A549 (cell line): ENCODE data around the gene SENP5. TPM values are rescaled to one million over a fixed set of nuclear protein-coding genes. Genes with fewer than 3 reads are reported as not detected.

Source experiments
- ATAC-seq, 2 experiments: fragments of 200-7000 bp in 1 of 2; fragments of >200 bp in 1 of 2; cut with Nextera tagmentation in 1 of 2; cut with Tn5 transposase in 1 of 2; 3 replicates each; pipeline versions ENCODE4 v1.8.0 to v1.9.1; 2018 to 2020; ENCODE audit warnings: mild to moderate bottlenecking in 1 of 2, moderate library complexity in 1 of 2
- CTCF ChIA-PET: fragments of 300-600 bp; sonication (Branson Sonifier 250); formaldehyde crosslinking; extraction: SDS; loops from one replicate; lab custom pipeline; 2021; ENCODE audit warnings: antibody characterized with exemption, inconsistent platforms; lab: Yijun Ruan, JAX
- POLR2A ChIA-PET: fragments of 350-600 bp; formaldehyde crosslinking; extraction: SDS; loops from one replicate; lab custom pipeline; 2021; ENCODE audit warnings: antibody characterized with exemption, inconsistent platforms; lab: Yijun Ruan, JAX
- DNase-seq, 2 experiments: peaks; one replicate each; pipeline versions ENCODE4 v3.0.0 to v3.0.0-alpha.2; 2011 to 2016; ENCODE audit warnings: low read depth in 1 of 2, low spot score in 1 of 2
- FAIRE-seq: peaks from 2 replicates; lab custom pipeline; 2011; peaks lifted over from hg19 to GRCh38; lab: Jason Lieb, UNC
- H3K27ac ChIP-seq, 2 experiments: fragments of >200 bp; sonication (Bioruptor Twin); formaldehyde crosslinking; 3 replicates each; pipeline ENCODE4 v1.5.1; 2016 to 2017
- H3K4me1 ChIP-seq: fragments of >200 bp; sonication (Bioruptor Twin); formaldehyde crosslinking; 3 replicates; pipeline ENCODE4 v1.6.1; 2016
- H3K4me2 ChIP-seq: fragments of >200 bp; sonication (Bioruptor Twin); formaldehyde crosslinking; 3 replicates; pipeline ENCODE4 v1.6.1; 2016
- H3K4me3 ChIP-seq: fragments of >200 bp; sonication (Bioruptor Twin); formaldehyde crosslinking; 3 replicates; pipeline ENCODE4 v1.5.1; 2016
- H3K9me3 ChIP-seq: fragments of >200 bp; sonication (Bioruptor Twin); formaldehyde crosslinking; 3 replicates; pipeline ENCODE4 v1.6.1; 2016
- CBX2 ChIP-seq: fragments of 200-600 bp; sonication (generic); IDR thresholded peaks from 2 replicates; pipeline ENCODE4 v1.6.1; 2016; ENCODE audit warnings: low read depth, mild to moderate bottlenecking, borderline replicate concordance
- CHD2 ChIP-seq: fragments of 150-350 bp; IDR thresholded peaks from 2 replicates; pipeline ENCODE4 v1.6.1; 2014; ENCODE audit warnings: low read length; ENCODE audit not compliant: partially characterized antibody
- CHD4 ChIP-seq: fragments of 200-600 bp; sonication (generic); IDR thresholded peaks from 2 replicates; pipeline ENCODE4 v1.6.1; 2016; ENCODE audit warnings: antibody characterized with exemption, mild to moderate bottlenecking, borderline replicate concordance
- ESRRA ChIP-seq: fragments of 150-350 bp; IDR thresholded peaks from 2 replicates; pipeline ENCODE4 v1.6.1; 2014; ENCODE audit warnings: mild to moderate bottlenecking, low read length, borderline replicate concordance
- FOSL2 ChIP-seq, 2 experiments: fragments of 450-650 bp in 1 of 2; fragments of >200 bp in 1 of 2; sonication (Bioruptor Twin) in 1 of 2; formaldehyde crosslinking; IDR thresholded peaks; 2 replicates each; pipeline versions ENCODE4 v1.5.0 to v1.6.1; 2016 to 2020; ENCODE audit warnings: mild to moderate bottlenecking in 1 of 2, moderate library complexity in 1 of 2
- FOXS1 ChIP-seq: fragments of 250-450 bp; sonication (Bioruptor Pico); IDR thresholded peaks from 2 replicates; pipeline ENCODE4 v1.5.0; 2020; ENCODE audit warnings: mild to moderate bottlenecking, moderate library complexity
- HDAC2 ChIP-seq: fragments of 200-600 bp; sonication (generic); IDR thresholded peaks from 2 replicates; pipeline ENCODE4 v1.6.1; 2016
- HOXB13 ChIP-seq: fragments of 250-450 bp; sonication (Bioruptor Pico); IDR thresholded peaks from 2 replicates; pipeline ENCODE4 v1.5.0; 2020; ENCODE audit warnings: low read depth, mild to moderate bottlenecking, moderate library complexity
- JUN ChIP-seq, 2 experiments: fragments of >200 bp; sonication (Bioruptor Twin); formaldehyde crosslinking; IDR thresholded peaks; 2 replicates in 1 of 2; 3 replicates in 1 of 2; pipeline ENCODE4 v1.6.1; 2016 to 2017
- KDM1A ChIP-seq: fragments of 200-600 bp; sonication (generic); IDR thresholded peaks from 2 replicates; pipeline ENCODE4 v1.6.1; 2016; ENCODE audit warnings: low read depth, mild to moderate bottlenecking
- NPAS2 ChIP-seq: fragments of 250-450 bp; sonication (Bioruptor Pico); IDR thresholded peaks from 2 replicates; pipeline ENCODE4 v1.8.0; 2022; ENCODE audit warnings: mild to moderate bottlenecking, moderate library complexity, borderline replicate concordance
- NR3C1 ChIP-seq: fragments of >200 bp; sonication (Bioruptor Twin); formaldehyde crosslinking; IDR thresholded peaks from 3 replicates; pipeline ENCODE4 v1.6.1; 2017
- PHF8 ChIP-seq: fragments of 200-600 bp; sonication (generic); IDR thresholded peaks from 2 replicates; pipeline ENCODE4 v1.6.1; 2016; ENCODE audit warnings: low read depth, mild to moderate bottlenecking, antibody characterized with exemption, moderate library complexity, borderline replicate concordance
- RAD21 ChIP-seq, 2 experiments: fragments of >200 bp in 1 of 2; sonication (Bioruptor Twin) in 1 of 2; formaldehyde crosslinking in 1 of 2; IDR thresholded peaks in 1 of 2; conservative IDR thresholded peaks in 1 of 2; 2 replicates in 1 of 2; 3 replicates in 1 of 2; pipeline ENCODE4 v1.6.1; 2012 to 2018; ENCODE audit warnings: inconsistent platforms in 1 of 2
- RFX5 ChIP-seq: fragments of 450-650 bp; IDR thresholded peaks from 2 replicates; pipeline ENCODE4 v1.7.1; 2014; ENCODE audit warnings: antibody characterized with exemption, mild to moderate bottlenecking, moderate library complexity
- SMC3 ChIP-seq: fragments of >200 bp; sonication (Bioruptor Twin); formaldehyde crosslinking; IDR thresholded peaks from 3 replicates; pipeline ENCODE4 v1.6.1; 2018; ENCODE audit warnings: inconsistent platforms
- TP53 ChIP-seq: fragments of 250-450 bp; sonication (Bioruptor Pico); IDR thresholded peaks from 2 replicates; pipeline ENCODE4 v1.5.0; 2021; ENCODE audit warnings: mild to moderate bottlenecking, moderate library complexity
- ZC3H11A ChIP-seq: fragments of 450-650 bp; IDR thresholded peaks from 2 replicates; pipeline ENCODE4 v1.6.1; 2014; ENCODE audit warnings: antibody characterized with exemption, mild to moderate bottlenecking
- ZFP36 ChIP-seq: fragments of 450-650 bp; IDR thresholded peaks from 2 replicates; pipeline ENCODE4 v1.6.1; 2014; ENCODE audit warnings: borderline replicate concordance; ENCODE audit not compliant: partially characterized antibody
- ZNF302 ChIP-seq: fragments of 250-450 bp; sonication (Bioruptor Pico); IDR thresholded peaks from 2 replicates; pipeline ENCODE4 v1.9.0; 2021; ENCODE audit warnings: inconsistent platforms, mild to moderate bottlenecking, moderate library complexity
- ZSCAN20 ChIP-seq: fragments of 250-450 bp; sonication (Bioruptor Pico); IDR thresholded peaks from 2 replicates; pipeline ENCODE4 v1.8.0; 2022; ENCODE audit warnings: mild to moderate bottlenecking, moderate library complexity
- WGBS: methylation state at CpG from one replicate; pipeline ENCODE4 v1.1.6; 2017; ENCODE audit errors: missing lambda C conversion rate; 5-methylcytosine and 5-hydroxymethylcytosine counted together
- polyA plus RNA-seq, 4 experiments: library from polyadenylated mRNA; depleted of rRNA in 3 of 4; stranded (reverse); fragments of >200 nt; fragmentation: RNase III in 1 of 4; extraction: RNeasy Plus Mini Kit Qiagen cat#74134 plus additional on column Dnase treatment in 1 of 4; gene quantifications; 2 replicates in 3 of 4; 3 replicates in 1 of 4; pipeline ENCODE4 v1.2.3, GENCODE V29; 2011 to 2017
- TF ChIP-seq, protein P1 (sequence below): fragments of 200-600 bp; sonication (generic); IDR thresholded peaks from 2 replicates; pipeline ENCODE4 v1.6.1; 2016; ENCODE audit warnings: antibody characterized with exemption, mild to moderate bottlenecking, moderate library complexity
- TF ChIP-seq, protein P2 (sequence below): fragments of >200 bp; sonication (Bioruptor Twin); formaldehyde crosslinking; IDR thresholded peaks from 3 replicates; pipeline ENCODE4 v1.6.1; 2016
- TF ChIP-seq, protein P3 (sequence below): fragments of >200 bp; sonication (Bioruptor Twin); formaldehyde crosslinking; IDR thresholded peaks from 3 replicates; pipeline ENCODE4 v1.5.1; 2016
- TF ChIP-seq, protein P4 (sequence below): IDR thresholded peaks from 2 replicates; pipeline ENCODE4 v1.6.1; 2012; ENCODE audit warnings: low read depth, borderline replicate concordance
- TF ChIP-seq, protein P5 (sequence below): IDR thresholded peaks from 2 replicates; pipeline ENCODE4 v1.6.1; 2012

Gene SENP5
- polyA plus RNA-seq, 2 of the 4 experiments (the other 2 are of a cell fraction) = 6.8 to 12.9 TPM

DNA sequence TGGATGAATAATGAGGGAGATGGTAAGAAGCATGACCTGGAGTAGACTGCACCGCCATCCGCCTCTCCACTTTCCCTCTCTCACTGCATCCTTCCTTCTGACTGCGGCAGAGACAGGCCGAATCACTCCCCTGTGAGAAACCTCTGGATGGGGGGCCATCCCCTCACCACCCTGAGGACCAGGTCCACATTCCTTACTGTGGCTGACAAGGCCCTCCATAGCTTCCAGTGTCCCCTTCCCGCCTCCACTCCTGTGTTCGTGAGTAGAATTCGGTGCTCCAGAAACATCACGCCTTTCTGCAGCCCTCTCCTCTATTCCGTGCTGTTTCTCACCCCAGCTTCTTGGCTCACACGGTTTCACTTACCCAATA, 98.1 kb downstream of the SENP5 start:
- TF ChIP-seq HDAC2 (no peak), NPAS2 (CRISPR knock-in tag) (no peak), ZNF302 (CRISPR knock-in tag) (no peak), CHD2 (no peak), FOXS1 (CRISPR knock-in tag) (no peak), RFX5 (no peak), SMC3 (no peak), ESRRA (no peak), ZC3H11A (no peak), ZSCAN20 (CRISPR knock-in tag) (no peak)
- TF ChIP-seq, protein P1, sequence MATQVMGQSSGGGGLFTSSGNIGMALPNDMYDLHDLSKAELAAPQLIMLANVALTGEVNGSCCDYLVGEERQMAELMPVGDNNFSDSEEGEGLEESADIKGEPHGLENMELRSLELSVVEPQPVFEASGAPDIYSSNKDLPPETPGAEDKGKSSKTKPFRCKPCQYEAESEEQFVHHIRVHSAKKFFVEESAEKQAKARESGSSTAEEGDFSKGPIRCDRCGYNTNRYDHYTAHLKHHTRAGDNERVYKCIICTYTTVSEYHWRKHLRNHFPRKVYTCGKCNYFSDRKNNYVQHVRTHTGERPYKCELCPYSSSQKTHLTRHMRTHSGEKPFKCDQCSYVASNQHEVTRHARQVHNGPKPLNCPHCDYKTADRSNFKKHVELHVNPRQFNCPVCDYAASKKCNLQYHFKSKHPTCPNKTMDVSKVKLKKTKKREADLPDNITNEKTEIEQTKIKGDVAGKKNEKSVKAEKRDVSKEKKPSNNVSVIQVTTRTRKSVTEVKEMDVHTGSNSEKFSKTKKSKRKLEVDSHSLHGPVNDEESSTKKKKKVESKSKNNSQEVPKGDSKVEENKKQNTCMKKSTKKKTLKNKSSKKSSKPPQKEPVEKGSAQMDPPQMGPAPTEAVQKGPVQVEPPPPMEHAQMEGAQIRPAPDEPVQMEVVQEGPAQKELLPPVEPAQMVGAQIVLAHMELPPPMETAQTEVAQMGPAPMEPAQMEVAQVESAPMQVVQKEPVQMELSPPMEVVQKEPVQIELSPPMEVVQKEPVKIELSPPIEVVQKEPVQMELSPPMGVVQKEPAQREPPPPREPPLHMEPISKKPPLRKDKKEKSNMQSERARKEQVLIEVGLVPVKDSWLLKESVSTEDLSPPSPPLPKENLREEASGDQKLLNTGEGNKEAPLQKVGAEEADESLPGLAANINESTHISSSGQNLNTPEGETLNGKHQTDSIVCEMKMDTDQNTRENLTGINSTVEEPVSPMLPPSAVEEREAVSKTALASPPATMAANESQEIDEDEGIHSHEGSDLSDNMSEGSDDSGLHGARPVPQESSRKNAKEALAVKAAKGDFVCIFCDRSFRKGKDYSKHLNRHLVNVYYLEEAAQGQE = no peak
- TF ChIP-seq, protein P2, sequence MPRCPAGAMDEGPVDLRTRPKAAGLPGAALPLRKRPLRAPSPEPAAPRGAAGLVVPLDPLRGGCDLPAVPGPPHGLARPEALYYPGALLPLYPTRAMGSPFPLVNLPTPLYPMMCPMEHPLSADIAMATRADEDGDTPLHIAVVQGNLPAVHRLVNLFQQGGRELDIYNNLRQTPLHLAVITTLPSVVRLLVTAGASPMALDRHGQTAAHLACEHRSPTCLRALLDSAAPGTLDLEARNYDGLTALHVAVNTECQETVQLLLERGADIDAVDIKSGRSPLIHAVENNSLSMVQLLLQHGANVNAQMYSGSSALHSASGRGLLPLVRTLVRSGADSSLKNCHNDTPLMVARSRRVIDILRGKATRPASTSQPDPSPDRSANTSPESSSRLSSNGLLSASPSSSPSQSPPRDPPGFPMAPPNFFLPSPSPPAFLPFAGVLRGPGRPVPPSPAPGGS = no peak
- TF ChIP-seq, protein P3, sequence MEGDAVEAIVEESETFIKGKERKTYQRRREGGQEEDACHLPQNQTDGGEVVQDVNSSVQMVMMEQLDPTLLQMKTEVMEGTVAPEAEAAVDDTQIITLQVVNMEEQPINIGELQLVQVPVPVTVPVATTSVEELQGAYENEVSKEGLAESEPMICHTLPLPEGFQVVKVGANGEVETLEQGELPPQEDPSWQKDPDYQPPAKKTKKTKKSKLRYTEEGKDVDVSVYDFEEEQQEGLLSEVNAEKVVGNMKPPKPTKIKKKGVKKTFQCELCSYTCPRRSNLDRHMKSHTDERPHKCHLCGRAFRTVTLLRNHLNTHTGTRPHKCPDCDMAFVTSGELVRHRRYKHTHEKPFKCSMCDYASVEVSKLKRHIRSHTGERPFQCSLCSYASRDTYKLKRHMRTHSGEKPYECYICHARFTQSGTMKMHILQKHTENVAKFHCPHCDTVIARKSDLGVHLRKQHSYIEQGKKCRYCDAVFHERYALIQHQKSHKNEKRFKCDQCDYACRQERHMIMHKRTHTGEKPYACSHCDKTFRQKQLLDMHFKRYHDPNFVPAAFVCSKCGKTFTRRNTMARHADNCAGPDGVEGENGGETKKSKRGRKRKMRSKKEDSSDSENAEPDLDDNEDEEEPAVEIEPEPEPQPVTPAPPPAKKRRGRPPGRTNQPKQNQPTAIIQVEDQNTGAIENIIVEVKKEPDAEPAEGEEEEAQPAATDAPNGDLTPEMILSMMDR = no peak
- Histone ChIP-seq H3K4me1 (no peaks in the 10 kb centered on the region), H3K4me2 (no peak overlapping the region), H3K4me3 (no peak overlapping the region), H3K27ac (no peak overlapping the region), H3K9me3 (no peaks in the 10 kb centered on the region; the same call in 2 of the 3 replicates)
- no peak for DNase-seq
- FAIRE-seq = no peak
- 94% methylated on average over 10 of the region's 10 CpGs for WGBS
- CTCF ChIA-PET = interaction anchor here (0.6 kb wide), 1 partner anchor 11 kb away, joined by 3 read pairs; no protein-coding TSS in a partner anchor
- no peak for ATAC-seq
- POLR2A ChIA-PET = no interaction called here

DNA sequence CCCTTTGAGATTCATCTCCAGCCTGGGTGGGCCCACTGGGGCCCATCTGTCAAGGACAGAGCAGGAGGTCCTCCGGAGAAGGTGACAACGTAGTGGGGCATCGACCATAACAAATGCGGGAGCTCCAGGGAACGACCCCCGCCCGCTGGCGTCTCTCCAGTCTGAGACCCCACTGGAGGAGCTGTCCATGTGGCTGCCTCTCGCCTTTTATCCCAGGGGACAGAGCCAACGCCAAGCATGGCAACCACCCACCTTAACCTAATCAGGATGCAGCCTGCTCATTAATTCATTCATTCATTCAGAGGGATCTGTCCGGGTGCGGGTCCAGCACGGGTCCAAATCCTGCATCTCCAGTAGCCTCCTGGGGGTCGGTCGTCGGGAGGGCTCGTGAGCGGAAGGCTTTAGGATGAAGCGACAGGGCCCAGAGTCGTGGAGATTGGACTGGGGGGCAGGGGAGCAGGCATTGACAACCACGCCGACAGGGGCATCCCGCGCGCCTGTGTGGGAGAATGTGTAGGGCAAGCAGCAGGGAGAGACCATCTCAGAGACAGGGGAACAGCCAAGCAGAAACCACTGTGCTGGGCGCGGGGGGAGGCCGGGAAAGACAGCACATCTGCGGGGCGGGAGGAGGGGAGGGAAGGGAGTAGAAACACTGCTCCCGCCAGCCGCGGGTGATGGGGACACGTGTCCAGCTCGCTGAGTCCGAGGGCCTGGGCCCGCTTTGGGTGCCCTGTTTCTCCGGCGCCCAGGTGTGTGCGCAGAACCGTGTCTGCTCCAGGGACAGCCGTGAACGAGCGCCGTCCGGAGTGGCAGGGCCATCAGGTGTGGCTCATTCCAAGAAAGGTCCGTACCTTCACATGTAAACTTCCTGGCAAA, 99.0 kb downstream of the SENP5 start:
- ChIA-PET CTCF (no interaction called here), POLR2A (no interaction called here)
- no peak for TF ChIP-seq ZSCAN20 (CRISPR knock-in tag)
- no peak for TF ChIP-seq RFX5
- TF ChIP-seq, protein P4, sequence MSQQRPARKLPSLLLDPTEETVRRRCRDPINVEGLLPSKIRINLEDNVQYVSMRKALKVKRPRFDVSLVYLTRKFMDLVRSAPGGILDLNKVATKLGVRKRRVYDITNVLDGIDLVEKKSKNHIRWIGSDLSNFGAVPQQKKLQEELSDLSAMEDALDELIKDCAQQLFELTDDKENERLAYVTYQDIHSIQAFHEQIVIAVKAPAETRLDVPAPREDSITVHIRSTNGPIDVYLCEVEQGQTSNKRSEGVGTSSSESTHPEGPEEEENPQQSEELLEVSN = no peak
- TF ChIP-seq NR3C1 = no peak
- no peak for TF ChIP-seq ZNF302 (CRISPR knock-in tag)
- no peak for TF ChIP-seq KDM1A
- TF ChIP-seq ZC3H11A = no peak
- no peak for TF ChIP-seq CBX2
- no peak for TF ChIP-seq FOSL2 (IDR thresholded peaks at IDR 0.05)
- no peak for TF ChIP-seq FOSL2 (CRISPR knock-in tag; IDR thresholded peaks at IDR 0.05)
- no peak for TF ChIP-seq TP53 (CRISPR knock-in tag)
- TF ChIP-seq FOXS1 (CRISPR knock-in tag) = no peak
- no peak for TF ChIP-seq JUN (IDR thresholded peaks at IDR 0.05)
- TF ChIP-seq, protein P5, sequence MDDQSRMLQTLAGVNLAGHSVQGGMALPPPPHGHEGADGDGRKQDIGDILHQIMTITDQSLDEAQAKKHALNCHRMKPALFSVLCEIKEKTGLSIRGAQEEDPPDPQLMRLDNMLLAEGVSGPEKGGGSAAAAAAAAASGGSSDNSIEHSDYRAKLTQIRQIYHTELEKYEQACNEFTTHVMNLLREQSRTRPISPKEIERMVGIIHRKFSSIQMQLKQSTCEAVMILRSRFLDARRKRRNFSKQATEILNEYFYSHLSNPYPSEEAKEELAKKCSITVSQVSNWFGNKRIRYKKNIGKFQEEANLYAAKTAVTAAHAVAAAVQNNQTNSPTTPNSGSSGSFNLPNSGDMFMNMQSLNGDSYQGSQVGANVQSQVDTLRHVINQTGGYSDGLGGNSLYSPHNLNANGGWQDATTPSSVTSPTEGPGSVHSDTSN = no peak
- no peak for TF ChIP-seq ZFP36
- TF ChIP-seq HOXB13 (CRISPR knock-in tag) = no peak
- TF ChIP-seq RAD21 (conservative IDR thresholded peaks at IDR 0.05 in 1 of 2, IDR thresholded peaks at IDR 0.05 in 1 of 2) = no peak
- TF ChIP-seq HDAC2 = no peak
- no peak for TF ChIP-seq PHF8
- TF ChIP-seq CHD4 = no peak
- no peaks in the 10 kb centered on the region for H3K4me1 ChIP-seq
- DNase-seq = no peak
- no peak overlapping the region for H3K4me3 ChIP-seq
- no peak overlapping the region for H3K4me2 ChIP-seq
- no peak overlapping the region for H3K27ac ChIP-seq
- 95% methylated on average over 33 of the region's 47 CpGs for WGBS
- no peak for FAIRE-seq
- no peaks in the 10 kb centered on the region; the same call in 2 of the 3 replicates for H3K9me3 ChIP-seq
- ATAC-seq = no peak
